ENCODE results near the gene MON1B. TPM values are rescaled to one million over a fixed set of nuclear protein-coding genes. Genes with fewer than 3 reads are reported as not detected.

MON1B gene
- total and polyA plus RNA-seq, 2 of the 13 experiments (the other 11 are each of a cell fraction or from before 2014, with no cell fraction given), result 13.4 to 15.6 TPM

DNA sequence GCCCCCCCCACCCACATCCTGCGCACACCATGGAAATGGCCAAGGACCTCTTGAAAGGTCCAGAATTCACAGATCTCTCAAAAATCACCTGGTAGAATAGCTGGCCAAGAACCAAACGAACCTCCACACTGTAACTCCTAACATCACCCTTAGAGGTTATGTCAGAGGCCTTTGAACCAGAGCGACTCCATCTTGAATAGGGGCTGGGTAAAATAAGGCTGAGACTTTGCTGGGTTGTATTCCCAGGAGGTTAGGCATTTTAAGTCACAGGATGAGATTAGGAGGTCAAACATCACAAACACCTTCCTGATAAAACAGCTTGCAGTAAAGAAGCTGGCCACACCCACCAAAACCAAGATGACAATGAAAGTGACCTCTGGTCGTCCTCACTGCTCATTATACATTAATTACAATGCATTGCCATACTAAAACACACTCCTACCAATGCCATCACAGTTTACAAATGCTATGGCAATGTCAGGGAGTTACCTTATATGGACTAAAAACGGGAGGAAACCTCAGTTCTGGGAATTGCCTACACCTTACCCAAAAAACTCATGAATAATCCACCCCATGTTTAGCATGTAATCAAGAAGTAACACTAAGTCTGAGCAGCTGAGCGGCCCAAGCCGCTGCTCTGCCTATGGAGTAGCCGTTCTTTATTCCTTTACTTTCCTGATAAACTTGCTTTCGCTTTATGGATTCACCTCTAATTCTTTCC, 43.0 kb downstream of the MON1B start:
- H3K27me3 ChIP-seq (ENCODE audit: control insufficient read depth in 1 of 2, insufficient read depth in 2 of 2, low read length in 2 of 2), result peaks cover 0 to 39% of the 10 kb centered on the region in 2 experiments
- no peaks in the 10 kb centered on the region for H3K36me3 ChIP-seq (replicated peaks in 1 of 2; ENCODE audit: control insufficient read depth in 1 of 2, insufficient read depth in 2 of 2, low read length in 2 of 2)
- POLR2A ChIA-PET, result no interaction called here
- H3K4me1 ChIP-seq (ENCODE audit: insufficient read depth, low read length), result no peaks in the 10 kb centered on the region
- no peaks in the 10 kb centered on the region for H4K20me1 ChIP-seq (ENCODE audit: insufficient read depth, low read length)
- 18% methylated on average over 9 of the region's 9 CpGs for WGBS (ENCODE audit: low lambda C conversion rate)
- ATAC-seq (no peak), DNase-seq (ENCODE audit: low spot score) (no peak), FAIRE-seq (no peak)
- H3K79me2 ChIP-seq (ENCODE audit: insufficient read depth, low read length), result no peaks in the 10 kb centered on the region
- no peak overlapping the region for H3K9ac ChIP-seq (ENCODE audit: insufficient read depth, low read depth, low read length)
- intact Hi-C loops (cut with micrococcal nuclease; ENCODE audit: unreplicated experiment), result loop anchor here (10.0 kb wide), 1 partner anchor 771 kb away; no protein-coding TSS in a partner anchor
- H3K9me3 ChIP-seq (ENCODE audit: low read length), result no peaks in the 10 kb centered on the region
- H2AFZ ChIP-seq (ENCODE audit: low read length), result no peak overlapping the region
- BruUV-seq (replicated peaks), result no TSS peak
- no peak overlapping the region for H3K4me3 ChIP-seq (replicated peaks in 1 of 3; ENCODE audit: insufficient read depth in 1 of 3, low read depth in 2 of 3, low read length in 3 of 3)
- no peak overlapping the region for H3K4me2 ChIP-seq (ENCODE audit: low read depth, low read length)
- no peak overlapping the region for H3K27ac ChIP-seq (ENCODE audit: extremely low read length, insufficient read depth, low read length)
- CTCF ChIA-PET (ENCODE audit: low intra/inter-chr PET ratio, low total read pairs), result interaction anchor here (1.8 to 5.5 kb wide), 2 partner anchors 350 kb away, joined by 7 to 354 read pairs; no protein-coding TSS in a partner anchor
- in situ Hi-C loops (cut with HindIII; ENCODE audit: extremely low pct_ligation_motif_present, low pct_unique_long_range_greater_than_20kb), result loop anchor here (5.0 to 25.0 kb wide), 2 partner anchors 428 to 728 kb away; no protein-coding TSS in a partner anchor
- TF ChIP-seq, protein P1, sequence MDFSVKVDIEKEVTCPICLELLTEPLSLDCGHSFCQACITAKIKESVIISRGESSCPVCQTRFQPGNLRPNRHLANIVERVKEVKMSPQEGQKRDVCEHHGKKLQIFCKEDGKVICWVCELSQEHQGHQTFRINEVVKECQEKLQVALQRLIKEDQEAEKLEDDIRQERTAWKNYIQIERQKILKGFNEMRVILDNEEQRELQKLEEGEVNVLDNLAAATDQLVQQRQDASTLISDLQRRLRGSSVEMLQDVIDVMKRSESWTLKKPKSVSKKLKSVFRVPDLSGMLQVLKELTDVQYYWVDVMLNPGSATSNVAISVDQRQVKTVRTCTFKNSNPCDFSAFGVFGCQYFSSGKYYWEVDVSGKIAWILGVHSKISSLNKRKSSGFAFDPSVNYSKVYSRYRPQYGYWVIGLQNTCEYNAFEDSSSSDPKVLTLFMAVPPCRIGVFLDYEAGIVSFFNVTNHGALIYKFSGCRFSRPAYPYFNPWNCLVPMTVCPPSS (IDR thresholded peaks at IDR 0.05), result no peak
- TF ChIP-seq ZMYM4 (CRISPR knock-in tag; IDR thresholded peaks at IDR 0.05) (no peak), SMAD9 (CRISPR knock-in tag; IDR thresholded peaks at IDR 0.05) (no peak), NAIF1 (CRISPR knock-in tag; IDR thresholded peaks at IDR 0.05; ENCODE audit: borderline replicate concordance) (no peak)
- TF ChIP-seq, protein P2, sequence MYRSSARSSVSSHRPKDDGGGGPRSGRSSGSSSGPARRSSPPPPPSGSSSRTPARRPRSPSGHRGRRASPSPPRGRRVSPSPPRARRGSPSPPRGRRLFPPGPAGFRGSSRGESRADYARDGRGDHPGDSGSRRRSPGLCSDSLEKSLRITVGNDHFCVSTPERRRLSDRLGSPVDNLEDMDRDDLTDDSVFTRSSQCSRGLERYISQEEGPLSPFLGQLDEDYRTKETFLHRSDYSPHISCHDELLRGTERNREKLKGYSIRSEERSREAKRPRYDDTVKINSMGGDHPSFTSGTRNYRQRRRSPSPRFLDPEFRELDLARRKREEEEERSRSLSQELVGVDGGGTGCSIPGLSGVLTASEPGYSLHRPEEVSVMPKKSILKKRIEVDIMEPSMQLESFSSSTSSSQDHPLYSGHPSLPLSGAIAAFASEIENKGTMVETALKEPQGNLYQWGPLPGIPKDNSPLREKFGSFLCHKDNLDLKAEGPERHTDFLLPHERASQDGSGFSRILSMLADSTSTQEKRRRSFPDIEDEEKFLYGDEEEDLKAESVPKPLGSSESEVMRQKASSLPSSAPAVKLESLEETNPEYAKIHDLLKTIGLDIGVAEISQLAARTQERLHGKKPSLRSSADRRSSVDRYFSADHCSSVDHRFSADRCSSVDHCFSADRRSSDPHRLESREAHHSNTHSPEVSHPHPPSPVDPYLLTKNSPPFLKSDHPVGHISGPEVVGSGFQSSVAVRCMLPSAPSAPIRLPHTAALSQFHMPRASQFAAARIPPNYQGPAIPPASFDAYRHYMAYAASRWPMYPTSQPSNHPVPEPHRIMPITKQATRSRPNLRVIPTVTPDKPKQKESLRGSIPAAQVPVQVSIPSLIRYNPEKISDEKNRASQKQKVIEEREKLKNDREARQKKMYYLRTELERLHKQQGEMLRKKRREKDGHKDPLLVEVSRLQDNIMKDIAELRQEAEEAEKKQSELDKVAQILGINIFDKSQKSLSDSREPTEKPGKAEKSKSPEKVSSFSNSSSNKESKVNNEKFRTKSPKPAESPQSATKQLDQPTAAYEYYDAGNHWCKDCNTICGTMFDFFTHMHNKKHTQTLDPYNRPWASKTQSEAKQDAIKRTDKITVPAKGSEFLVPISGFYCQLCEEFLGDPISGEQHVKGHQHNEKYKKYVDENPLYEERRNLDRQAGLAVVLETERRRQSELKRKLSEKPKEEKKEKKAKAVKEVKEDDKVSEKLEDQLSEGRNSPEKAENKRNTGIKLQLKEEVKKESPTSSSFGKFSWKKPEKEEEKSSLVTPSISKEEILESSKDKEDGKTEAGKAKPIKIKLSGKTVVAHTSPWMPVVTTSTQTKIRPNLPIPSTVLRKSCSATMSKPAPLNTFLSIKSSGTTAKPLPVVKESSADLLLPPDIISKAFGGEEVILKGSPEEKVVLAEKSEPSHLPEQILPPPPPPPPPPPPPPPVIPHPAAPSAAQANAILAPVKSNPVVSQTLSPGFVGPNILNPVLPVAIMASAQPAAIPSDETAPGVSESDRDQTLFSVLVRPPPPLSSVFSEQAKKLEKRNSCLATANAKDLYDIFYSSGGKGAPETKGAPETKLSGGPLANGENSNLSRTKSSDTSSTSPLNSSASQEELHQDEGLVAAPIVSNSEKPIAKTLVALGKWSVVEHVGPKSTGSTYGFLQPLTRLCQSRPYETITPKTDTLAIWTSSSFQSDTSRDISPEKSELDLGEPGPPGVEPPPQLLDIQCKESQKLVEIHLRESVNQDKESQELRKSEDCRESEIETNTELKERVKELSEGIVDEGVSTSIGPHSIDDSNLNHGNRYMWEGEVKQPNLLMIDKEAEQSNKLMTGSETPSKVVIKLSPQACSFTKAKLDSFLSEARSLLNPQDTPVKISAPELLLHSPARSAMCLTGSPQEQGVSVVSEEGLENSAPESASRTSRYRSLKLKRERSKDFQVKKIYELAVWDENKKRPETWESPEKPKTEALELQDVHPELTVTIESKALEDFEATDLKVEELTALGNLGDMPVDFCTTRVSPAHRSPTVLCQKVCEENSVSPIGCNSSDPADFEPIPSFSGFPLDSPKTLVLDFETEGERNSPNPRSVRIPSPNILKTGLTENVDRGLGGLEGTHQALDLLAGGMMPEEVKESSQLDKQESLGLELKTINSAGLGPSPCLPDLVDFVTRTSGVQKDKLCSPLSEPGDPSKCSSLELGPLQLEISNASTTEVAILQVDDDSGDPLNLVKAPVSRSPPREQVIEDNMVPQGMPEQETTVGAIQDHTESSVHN (CRISPR knock-in tag; IDR thresholded peaks at IDR 0.05), result no peak
- TF ChIP-seq, protein P3, sequence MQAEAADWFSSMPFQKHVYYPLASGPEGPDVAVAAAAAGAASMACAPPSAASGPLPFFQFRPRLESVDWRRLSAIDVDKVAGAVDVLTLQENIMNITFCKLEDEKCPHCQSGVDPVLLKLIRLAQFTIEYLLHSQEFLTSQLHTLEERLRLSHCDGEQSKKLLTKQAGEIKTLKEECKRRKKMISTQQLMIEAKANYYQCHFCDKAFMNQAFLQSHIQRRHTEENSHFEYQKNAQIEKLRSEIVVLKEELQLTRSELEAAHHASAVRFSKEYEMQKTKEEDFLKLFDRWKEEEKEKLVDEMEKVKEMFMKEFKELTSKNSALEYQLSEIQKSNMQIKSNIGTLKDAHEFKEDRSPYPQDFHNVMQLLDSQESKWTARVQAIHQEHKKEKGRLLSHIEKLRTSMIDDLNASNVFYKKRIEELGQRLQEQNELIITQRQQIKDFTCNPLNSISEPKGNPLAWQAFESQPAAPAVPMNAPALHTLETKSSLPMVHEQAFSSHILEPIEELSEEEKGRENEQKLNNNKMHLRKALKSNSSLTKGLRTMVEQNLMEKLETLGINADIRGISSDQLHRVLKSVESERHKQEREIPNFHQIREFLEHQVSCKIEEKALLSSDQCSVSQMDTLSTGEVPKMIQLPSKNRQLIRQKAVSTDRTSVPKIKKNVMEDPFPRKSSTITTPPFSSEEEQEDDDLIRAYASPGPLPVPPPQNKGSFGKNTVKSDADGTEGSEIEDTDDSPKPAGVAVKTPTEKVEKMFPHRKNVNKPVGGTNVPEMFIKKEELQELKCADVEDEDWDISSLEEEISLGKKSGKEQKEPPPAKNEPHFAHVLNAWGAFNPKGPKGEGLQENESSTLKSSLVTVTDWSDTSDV (CRISPR knock-in tag; IDR thresholded peaks at IDR 0.05), result no peak
